Keratinocyte (primary cell): ENCODE data around the gene DHX38. TPM values are rescaled to one million over a fixed set of nuclear protein-coding genes. Genes with fewer than 3 reads are reported as not detected.
"Not testable (repeated sequence)": the region's sequence is repeated elsewhere in the genome, so short reads cannot be mapped to it uniquely, and the experiment has no call there.

Experiments used
- DNase-seq: peaks from one replicate; pipeline ENCODE4 v3.0.0-alpha.2; 2011; ENCODE audit warnings: low read depth, missing footprints, low spot score
- FAIRE-seq: peaks from 2 replicates; lab custom pipeline; 2011; peaks lifted over from hg19 to GRCh38; lab: Jason Lieb, UNC
- H2AFZ ChIP-seq: 2 replicates; pipeline ENCODE4 v1.6.0; 2012; ENCODE audit warnings: low read length, control low read depth, inconsistent platforms; ENCODE audit not compliant: control insufficient read depth
- H3K27ac ChIP-seq: 2 replicates; pipeline ENCODE4 v1.5.1; 2011; ENCODE audit warnings: low read length; ENCODE audit not compliant: control insufficient read depth, insufficient read depth
- H3K27me3 ChIP-seq: 3 replicates; pipeline ENCODE4 v1.6.0; 2011; ENCODE audit warnings: low read length; ENCODE audit not compliant: control insufficient read depth, insufficient read depth; ENCODE audit errors: extremely low read depth
- H3K36me3 ChIP-seq, 2 experiments: 2 replicates in 1 of 2; 3 replicates in 1 of 2; pipeline ENCODE4 v1.5.1; 2011; ENCODE audit warnings: low read length in 2 of 2, mild to moderate bottlenecking in 1 of 2; ENCODE audit not compliant: control insufficient read depth in 2 of 2, insufficient read depth in 2 of 2; ENCODE audit errors: extremely low read depth in 1 of 2
- H3K4me1 ChIP-seq: 3 replicates; pipeline ENCODE4 v1.5.1; 2011; ENCODE audit warnings: low read length; ENCODE audit not compliant: control insufficient read depth, insufficient read depth; ENCODE audit errors: extremely low read depth
- H3K4me2 ChIP-seq: 3 replicates; pipeline ENCODE4 v1.6.0; 2011; ENCODE audit warnings: low read depth, low read length; ENCODE audit not compliant: control insufficient read depth, insufficient read depth; ENCODE audit errors: extremely low read depth
- H3K4me3 ChIP-seq, 3 experiments: fragments of 200-600 bp in 1 of 3; sonication (generic) in 1 of 3; 2 replicates in 2 of 3; 3 replicates in 1 of 3; pipeline ENCODE4 v1.5.1; 2011 to 2016; ENCODE audit warnings: low read length in 3 of 3, mild to moderate bottlenecking in 3 of 3, control low read depth in 2 of 3, inconsistent platforms in 1 of 3, low read depth in 1 of 3, mixed read lengths in 1 of 3, mixed run types in 1 of 3, moderate library complexity in 1 of 3; ENCODE audit not compliant: control insufficient read depth in 2 of 3, insufficient read depth in 2 of 3; ENCODE audit errors: extremely low read depth in 1 of 3
- H3K79me2 ChIP-seq: 2 replicates; pipeline ENCODE4 v1.6.0; 2012; ENCODE audit warnings: low read length; ENCODE audit not compliant: control insufficient read depth, insufficient read depth
- H3K9ac ChIP-seq: 3 replicates; pipeline ENCODE4 v1.6.0; 2011; ENCODE audit warnings: low read length; ENCODE audit not compliant: control insufficient read depth, insufficient read depth; ENCODE audit errors: extremely low read depth
- H3K9me1 ChIP-seq: 3 replicates; pipeline ENCODE4 v1.6.0; 2011; ENCODE audit warnings: low read length; ENCODE audit not compliant: control insufficient read depth, insufficient read depth; ENCODE audit errors: extremely low read depth
- H3K9me3 ChIP-seq: 2 replicates; pipeline ENCODE4 v1.5.1; 2012; ENCODE audit warnings: low read depth, low read length; ENCODE audit not compliant: control insufficient read depth
- H4K20me1 ChIP-seq: 3 replicates; pipeline ENCODE4 v1.6.0; 2011; ENCODE audit warnings: low read length; ENCODE audit not compliant: control insufficient read depth, insufficient read depth; ENCODE audit errors: extremely low read depth
- CTCF ChIP-seq, 3 experiments: IDR thresholded peaks in 1 of 3; conservative IDR thresholded peaks in 1 of 3; optimal IDR thresholded peaks in 1 of 3; 2 replicates in 2 of 3; 3 replicates in 1 of 3; pipeline versions ENCODE3 to v1.5.1; 2011; ENCODE audit warnings: low read length in 3 of 3, mild to moderate bottlenecking in 3 of 3, moderate library complexity in 2 of 3, control low read depth in 1 of 3, inconsistent platforms in 1 of 3; ENCODE audit not compliant: insufficient read depth in 2 of 3; ENCODE audit errors: extremely low read depth in 1 of 3
- EZH2 ChIP-seq: IDR thresholded peaks from one replicate; pipeline ENCODE4 v1.6.1; 2012; ENCODE audit warnings: inconsistent platforms, mild to moderate bottlenecking, low read length, moderate library complexity
- dilution Hi-C: fragments of 300-500 bp; cut with MboI; formaldehyde crosslinking; loops from one replicate; pipeline ENCODE4 v1.7.0; 2020; ENCODE audit warnings: low sequenced_read_pairs; ENCODE audit not compliant: extremely low pct_ligation_motif_present
- polyA plus RNA-seq, 5 experiments: library from polyadenylated mRNA; depleted of rRNA in 3 of 5; stranded (reverse) in 3 of 5; stranded (forward) in 1 of 5; unstranded in 1 of 5; fragments of >200 nt; gene quantifications; 1 replicate in 1 of 5; 2 replicates in 3 of 5; 3 replicates in 1 of 5; pipeline versions ENCODE4 v1.2.1 to v1.2.3, GENCODE V29; 2011 to 2012; ENCODE audit warnings: missing spikeins in 2 of 5, low read depth in 1 of 5, low replicate concordance in 1 of 5

The DHX38 gene
- polyA plus RNA-seq, 1 donor (not counting 4 experiments of a cell fraction or from before 2014, with no cell fraction given), result 25.9 TPM

DNA sequence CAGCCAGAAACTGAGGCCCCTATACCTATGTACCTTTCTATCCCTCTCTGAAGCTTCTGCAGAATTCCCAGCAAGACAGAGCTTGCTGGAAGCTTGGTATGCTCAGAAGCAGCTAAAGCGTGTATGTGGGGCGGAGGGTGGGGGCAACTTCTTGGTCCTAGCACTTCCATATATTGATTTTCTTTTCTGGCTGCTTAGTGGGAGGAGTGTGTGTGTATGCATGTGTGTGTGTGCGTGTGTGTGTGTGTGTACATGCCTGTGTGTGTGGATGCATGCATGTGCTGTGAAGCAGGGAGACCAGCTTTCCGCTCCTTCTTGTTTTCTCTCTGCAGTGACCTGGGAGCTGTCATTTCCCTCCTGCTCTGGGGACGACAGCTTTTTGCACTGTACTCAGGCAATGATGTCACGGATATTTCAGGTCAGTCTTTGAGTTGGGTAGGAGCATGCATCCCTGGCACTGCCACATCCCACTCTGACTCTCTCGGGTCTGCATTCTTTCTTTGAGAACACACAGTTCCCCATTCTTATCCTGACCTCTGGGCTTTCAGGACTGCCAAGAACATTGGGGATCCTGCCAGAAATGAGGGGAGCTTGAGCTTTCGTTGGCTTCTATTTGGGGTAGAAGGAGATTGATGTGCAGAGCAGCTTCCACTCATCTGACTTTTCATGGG, 20.0 kb upstream of the DHX38 start:
- no peak overlapping the region for H3K9ac ChIP-seq
- no peak for DNase-seq
- H3K79me2 ChIP-seq, result no peaks in the 10 kb centered on the region
- H3K4me2 ChIP-seq, result no peak overlapping the region
- H3K9me3 ChIP-seq, result no peaks in the 10 kb centered on the region
- no peaks in the 10 kb centered on the region for H3K36me3 ChIP-seq
- no peak overlapping the region for H3K4me3 ChIP-seq
- no peak for FAIRE-seq
- no peaks in the 10 kb centered on the region for H3K27me3 ChIP-seq
- dilution Hi-C loops, result no loop called here
- no peaks in the 10 kb centered on the region for H4K20me1 ChIP-seq
- H3K9me1 ChIP-seq, result no peaks in the 10 kb centered on the region
- no peak overlapping the region for H2AFZ ChIP-seq
- no peak overlapping the region for H3K27ac ChIP-seq
- no peak for TF ChIP-seq EZH2
- no peak for TF ChIP-seq CTCF (optimal IDR thresholded peaks at IDR 0.05 in 1 of 3, IDR thresholded peaks at IDR 0.05 in 1 of 3, conservative IDR thresholded peaks at IDR 0.05 in 1 of 3; ENCODE audit: extremely low read depth in 1 of 3, insufficient read depth in 2 of 3, low read length in 3 of 3)
- H3K4me1 ChIP-seq, result no peaks in the 10 kb centered on the region

- H3K79me2 ChIP-seq, H4K20me1 ChIP-seq, DNase-seq, H3K9ac ChIP-seq, dilution Hi-C loops, H3K4me2 ChIP-seq, H3K4me1 ChIP-seq, H3K27ac ChIP-seq, FAIRE-seq, H3K9me1 ChIP-seq, H3K9me3 ChIP-seq, H3K27me3 ChIP-seq, H2AFZ ChIP-seq, H3K4me3 ChIP-seq, H3K36me3 ChIP-seq: not testable (repeated sequence)
These were observed 18.6 kb upstream of the DHX38 start for GRCh38 chr16:72075067-72075466.

DNA sequence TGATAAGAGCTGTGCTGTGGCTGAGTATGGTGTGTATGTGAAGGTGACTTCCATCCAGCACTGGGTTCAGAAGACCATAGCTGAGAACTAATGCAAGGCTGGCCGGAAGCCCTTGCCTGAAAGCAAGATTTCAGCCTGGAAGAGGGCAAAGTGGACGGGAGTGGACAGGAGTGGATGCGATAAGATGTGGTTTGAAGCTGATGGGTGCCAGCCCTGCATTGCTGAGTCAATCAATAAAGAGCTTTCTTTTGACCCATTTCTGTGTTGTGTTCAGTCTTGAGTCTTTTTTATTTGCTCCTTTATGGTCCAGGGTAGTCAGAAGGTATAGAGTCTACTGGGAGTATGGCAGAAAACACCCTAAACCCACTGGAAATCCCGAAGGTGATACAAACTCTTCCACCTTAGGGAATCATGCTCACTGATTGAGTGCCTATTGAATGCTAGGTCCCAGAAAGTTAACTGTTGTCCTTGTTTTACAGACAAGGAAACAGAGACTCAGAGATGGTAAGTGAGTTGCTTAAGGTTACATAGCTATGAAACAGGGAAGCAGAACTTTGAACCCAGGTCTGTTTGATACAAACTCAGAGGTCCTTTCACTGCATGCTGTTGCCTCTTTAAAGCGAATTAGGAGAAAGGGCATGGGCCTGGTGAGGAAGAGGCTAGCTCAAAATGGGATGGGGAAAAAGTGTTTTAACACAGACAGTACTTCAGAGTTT, 16.5 kb upstream of the DHX38 start:
- H4K20me1 ChIP-seq, H3K4me1 ChIP-seq, H3K4me2 ChIP-seq, H2AFZ ChIP-seq, dilution Hi-C loops, H3K4me3 ChIP-seq, H3K79me2 ChIP-seq, H3K36me3 ChIP-seq, H3K9ac ChIP-seq, H3K9me3 ChIP-seq, DNase-seq, H3K27me3 ChIP-seq, FAIRE-seq, H3K9me1 ChIP-seq, H3K27ac ChIP-seq: not testable (repeated sequence)
